ENCODE measurements around the gene GJA1. TPM values are rescaled to one million over a fixed set of nuclear protein-coding genes. Genes with fewer than 3 reads are reported as not detected.
"Not testable (repeated sequence)": the region's sequence is repeated elsewhere in the genome, so short reads cannot be mapped to it uniquely, and the experiment has no call there.

GJA1 gene
- total RNA-seq = 10 to 100 TPM in 2 of 4 donors, 1 to 10 TPM in 2; 4.6 to 19.8 (median 13.2) TPM

- Histone ChIP-seq H3K27me3 (no peaks in the 10 kb centered on the region), H3K4me1 (peaks cover 0 to 4% (median 0%) of the 10 kb centered on the region in 4 donors), H3K27ac (peak within 1 kb of the TSS; percentile 32 to 86 (median 68)), H3K4me3 (peak within 1 kb of the TSS; percentile 32 to 63 (median 43)), H3K9me3 (no peaks in the 10 kb centered on the region), H3K36me3 (no peaks in the 10 kb centered on the region)
- no peak for DNase-seq
- TF ChIP-seq POLR2A (IDR thresholded peaks at IDR 0.05) = no peak
- TF ChIP-seq, protein P1, sequence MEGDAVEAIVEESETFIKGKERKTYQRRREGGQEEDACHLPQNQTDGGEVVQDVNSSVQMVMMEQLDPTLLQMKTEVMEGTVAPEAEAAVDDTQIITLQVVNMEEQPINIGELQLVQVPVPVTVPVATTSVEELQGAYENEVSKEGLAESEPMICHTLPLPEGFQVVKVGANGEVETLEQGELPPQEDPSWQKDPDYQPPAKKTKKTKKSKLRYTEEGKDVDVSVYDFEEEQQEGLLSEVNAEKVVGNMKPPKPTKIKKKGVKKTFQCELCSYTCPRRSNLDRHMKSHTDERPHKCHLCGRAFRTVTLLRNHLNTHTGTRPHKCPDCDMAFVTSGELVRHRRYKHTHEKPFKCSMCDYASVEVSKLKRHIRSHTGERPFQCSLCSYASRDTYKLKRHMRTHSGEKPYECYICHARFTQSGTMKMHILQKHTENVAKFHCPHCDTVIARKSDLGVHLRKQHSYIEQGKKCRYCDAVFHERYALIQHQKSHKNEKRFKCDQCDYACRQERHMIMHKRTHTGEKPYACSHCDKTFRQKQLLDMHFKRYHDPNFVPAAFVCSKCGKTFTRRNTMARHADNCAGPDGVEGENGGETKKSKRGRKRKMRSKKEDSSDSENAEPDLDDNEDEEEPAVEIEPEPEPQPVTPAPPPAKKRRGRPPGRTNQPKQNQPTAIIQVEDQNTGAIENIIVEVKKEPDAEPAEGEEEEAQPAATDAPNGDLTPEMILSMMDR (IDR thresholded peaks at IDR 0.05) = no peak
Measured at GRCh38 chr6:121435444-121436069, at the start of gene GJA1. TSS of gene GJA1 (plus strand) at chr6:121435646. CDS start at chr6:121446848, 11,202 bp downstream.

GRCh38 chr6:121386551-121386950 is 48.9 kb upstream of the GJA1 start:
- not testable (repeated sequence) for H3K4me1 ChIP-seq, H3K27me3 ChIP-seq, H3K9me3 ChIP-seq, DNase-seq, H3K4me3 ChIP-seq, H3K36me3 ChIP-seq, H3K27ac ChIP-seq

GRCh38 chr6:121389419-121389818 is 46.0 kb upstream of the GJA1 start:
- no peak for TF ChIP-seq POLR2A (IDR thresholded peaks at IDR 0.05)
- TF ChIP-seq, protein P1 (IDR thresholded peaks at IDR 0.05) = no peak
- Histone ChIP-seq H3K27ac (no peak overlapping the region), H3K9me3 (no peaks in the 10 kb centered on the region), H3K36me3 (no peaks in the 10 kb centered on the region), H3K4me1 (no peaks in the 10 kb centered on the region), H3K27me3 (no peaks in the 10 kb centered on the region), H3K4me3 (no peak overlapping the region)
- no peak for DNase-seq

DNA sequence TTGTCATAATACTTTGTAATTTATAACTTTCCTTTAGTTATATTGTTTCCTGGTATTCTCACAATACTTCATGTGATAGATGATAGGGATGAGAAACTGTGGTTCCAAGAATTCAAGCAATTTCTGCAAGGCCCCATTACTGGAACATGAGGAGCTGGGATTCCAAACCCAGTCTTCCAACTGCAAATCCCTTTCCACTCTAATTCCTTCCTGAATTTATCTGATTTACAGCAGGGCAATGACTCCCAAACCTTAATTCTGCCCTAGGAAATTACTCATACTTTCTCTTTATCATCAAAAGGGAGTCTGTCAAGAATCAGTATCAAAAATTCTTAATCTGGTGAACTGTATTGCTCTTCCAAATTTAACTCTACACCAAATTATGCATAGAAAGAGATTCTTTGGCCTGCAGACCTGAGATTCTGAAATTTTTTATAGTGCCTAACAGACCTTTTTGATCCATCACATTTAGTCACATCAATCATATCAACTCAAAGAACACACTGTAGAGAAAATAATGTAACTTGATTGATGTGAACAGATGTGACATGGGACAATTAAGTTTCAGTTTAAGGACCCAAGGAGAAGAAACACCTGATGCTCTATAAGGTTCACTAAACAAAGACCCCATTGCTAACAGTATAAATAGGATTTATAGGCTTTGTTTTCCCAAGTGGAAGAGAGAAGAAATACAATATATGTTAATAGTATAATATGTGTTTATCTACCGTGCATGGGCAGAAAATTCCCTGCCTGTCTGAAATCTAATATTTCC is 41.5 kb upstream of the GJA1 start:
- H3K27me3 ChIP-seq = no peaks in the 10 kb centered on the region
- no peak overlapping the region for H3K4me3 ChIP-seq
- H3K4me1 ChIP-seq = peaks cover 0 to 16% (median 0%) of the 10 kb centered on the region in 4 donors
- TF ChIP-seq POLR2A (IDR thresholded peaks at IDR 0.05) = no peak
- TF ChIP-seq, protein P1 (IDR thresholded peaks at IDR 0.05) = no peak
- no peak for DNase-seq
- no peaks in the 10 kb centered on the region for H3K9me3 ChIP-seq
- H3K36me3 ChIP-seq = no peaks in the 10 kb centered on the region
- no peak overlapping the region for H3K27ac ChIP-seq

DNA sequence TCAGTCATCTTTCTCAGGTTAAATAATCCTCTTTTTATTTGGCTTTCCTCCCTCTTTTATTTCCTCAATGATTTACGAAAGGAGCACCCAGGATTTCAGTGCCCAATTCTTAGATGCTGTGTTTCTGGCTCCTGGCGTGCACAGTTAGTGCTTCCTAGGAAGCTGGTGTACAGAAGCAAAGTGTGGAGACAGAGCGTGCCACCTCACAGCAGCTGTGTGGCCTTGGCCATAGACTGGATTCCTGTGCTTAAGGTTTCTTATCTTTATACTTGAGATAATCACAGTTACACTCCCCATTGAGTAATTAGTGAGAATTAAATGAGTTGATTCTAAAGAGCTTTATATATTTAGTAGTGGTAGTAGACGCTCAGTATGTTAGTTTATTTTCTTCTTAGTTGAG is 39.7 kb upstream of the GJA1 start:
- peak in 2 of 3 donors; percentile 56 to 61 for DNase-seq
- no peak overlapping the region for H3K4me3 ChIP-seq
- peaks cover 0 to 30% (median 0%) of the 10 kb centered on the region in 4 donors for H3K4me1 ChIP-seq
- TF ChIP-seq, protein P1 (IDR thresholded peaks at IDR 0.05) = no peak
- no peak for TF ChIP-seq POLR2A (IDR thresholded peaks at IDR 0.05)
- no peaks in the 10 kb centered on the region for H3K27me3 ChIP-seq
- H3K27ac ChIP-seq = no peak overlapping the region
- no peaks in the 10 kb centered on the region for H3K36me3 ChIP-seq
- H3K9me3 ChIP-seq = no peaks in the 10 kb centered on the region

- H3K27me3 ChIP-seq, H3K4me3 ChIP-seq, H3K36me3 ChIP-seq, DNase-seq, H3K27ac ChIP-seq, H3K9me3 ChIP-seq: not testable (repeated sequence)
- peaks cover 0 to 30% (median 0%) of the 10 kb centered on the region in 4 donors for H3K4me1 ChIP-seq
Measured at GRCh38 chr6:121397188-121397587, 38.3 kb upstream of the GJA1 start.
